H9 (cell line): Measurements from ENCODE around the gene C5orf46. TPM values are rescaled to one million over a fixed set of nuclear protein-coding genes. Genes with fewer than 3 reads are reported as not detected.

Experiments
- DNase-seq: peaks from one replicate; pipeline ENCODE4 v3.0.0-alpha.2; 2017
- H2AFZ ChIP-seq: one replicate; pipeline ENCODE4 v1.6.1; 2013; ENCODE audit warnings: mild to moderate bottlenecking, low read length, control low read depth, moderate library complexity
- H2AK5ac ChIP-seq: 2 replicates; pipeline ENCODE4 v1.6.1; 2013; ENCODE audit warnings: low read length, control low read depth, mixed read lengths; ENCODE audit not compliant: insufficient read length
- H2BK120ac ChIP-seq: one replicate; pipeline ENCODE4 v1.6.1; 2013; ENCODE audit warnings: low read depth, mild to moderate bottlenecking, low read length, control low read depth, inconsistent platforms; ENCODE audit not compliant: poor library complexity, severe bottlenecking
- H2BK12ac ChIP-seq: 2 replicates; pipeline ENCODE4 v1.6.1; 2013; ENCODE audit warnings: low read length, control low read depth, mixed read lengths, low read depth; ENCODE audit not compliant: insufficient read length
- H2BK15ac ChIP-seq: 2 replicates; pipeline ENCODE4 v1.6.1; 2013; ENCODE audit warnings: low read depth, low read length, control low read depth
- H2BK20ac ChIP-seq: one replicate; pipeline ENCODE4 v1.6.1; 2013; ENCODE audit warnings: low read depth, mild to moderate bottlenecking, low read length, control low read depth, inconsistent platforms; ENCODE audit not compliant: poor library complexity, severe bottlenecking
- H2BK5ac ChIP-seq: 2 replicates; pipeline ENCODE4 v1.6.1; 2013; ENCODE audit warnings: low read length, control low read depth, mixed read lengths; ENCODE audit not compliant: insufficient read length
- H3K14ac ChIP-seq: 2 replicates; pipeline ENCODE4 v1.6.1; 2013; ENCODE audit warnings: low read length, control low read depth; ENCODE audit not compliant: insufficient read depth
- H3K18ac ChIP-seq: 2 replicates; pipeline ENCODE4 v1.6.1; 2013; ENCODE audit warnings: low read depth, mild to moderate bottlenecking, mixed read lengths, low read length, control low read depth; ENCODE audit not compliant: insufficient read length
- H3K23ac ChIP-seq: 2 replicates; pipeline ENCODE4 v1.6.1; 2013; ENCODE audit warnings: low read length, control low read depth, mixed read lengths, low read depth; ENCODE audit not compliant: insufficient read length
- H3K23me2 ChIP-seq: 2 replicates; pipeline ENCODE4 v1.6.1; 2013; ENCODE audit warnings: low read depth, mild to moderate bottlenecking, mixed read lengths, low read length, control low read depth; ENCODE audit not compliant: insufficient read length, poor library complexity, severe bottlenecking
- H3K27ac ChIP-seq: 2 replicates; pipeline ENCODE4 v1.5.1; 2013; ENCODE audit warnings: low read length, control low read depth, mixed read lengths, low read depth; ENCODE audit not compliant: insufficient read length
- H3K27me3 ChIP-seq: 2 replicates; pipeline ENCODE4 v1.6.1; 2013; ENCODE audit warnings: low read length, control low read depth, inconsistent platforms; ENCODE audit not compliant: insufficient read depth
- H3K4ac ChIP-seq: 2 replicates; pipeline ENCODE4 v1.6.1; 2013; ENCODE audit warnings: low read depth, mild to moderate bottlenecking, control low read depth, inconsistent platforms, low read length, moderate library complexity
- H3K4me1 ChIP-seq: 2 replicates; pipeline ENCODE4 v1.6.1; 2013; ENCODE audit warnings: low read length, control low read depth, inconsistent platforms; ENCODE audit not compliant: insufficient read depth
- H3K4me2 ChIP-seq: 2 replicates; pipeline ENCODE4 v1.6.1; 2013; ENCODE audit warnings: low read length, control low read depth, mixed read lengths; ENCODE audit not compliant: insufficient read length, insufficient read depth
- H3K56ac ChIP-seq: 2 replicates; pipeline ENCODE4 v1.6.1; 2013; ENCODE audit warnings: low read depth, mild to moderate bottlenecking, mixed read lengths, low read length, control low read depth; ENCODE audit not compliant: insufficient read length
- H3K79me1 ChIP-seq: 2 replicates; pipeline ENCODE4 v1.6.1; 2013; ENCODE audit warnings: low read depth, mild to moderate bottlenecking, moderate library complexity, low read length, control low read depth, inconsistent platforms; ENCODE audit not compliant: insufficient read depth, poor library complexity, severe bottlenecking
- H3K79me2 ChIP-seq: 2 replicates; pipeline ENCODE4 v1.6.1; 2013; ENCODE audit warnings: low read length, control low read depth, inconsistent platforms; ENCODE audit not compliant: insufficient read depth
- H3K9ac ChIP-seq: 2 replicates; pipeline ENCODE4 v1.6.1; 2013; ENCODE audit warnings: low read length, control low read depth, mixed read lengths; ENCODE audit not compliant: insufficient read length; ENCODE audit errors: extremely low read depth
- H3K9me3 ChIP-seq: one replicate; pipeline ENCODE4 v1.6.1; 2013; ENCODE audit warnings: low read depth, low read length, inconsistent platforms; ENCODE audit not compliant: control insufficient read depth
- H3T11ph ChIP-seq: one replicate; pipeline ENCODE4 v1.6.1; 2013; ENCODE audit warnings: mild to moderate bottlenecking, low read length, control low read depth, inconsistent platforms
- H4K20me1 ChIP-seq: one replicate; pipeline ENCODE4 v1.6.1; 2013; ENCODE audit not compliant: control insufficient read depth, insufficient read length, insufficient read depth
- H4K5ac ChIP-seq: 2 replicates; pipeline ENCODE4 v1.6.1; 2013; ENCODE audit warnings: low read depth, mild to moderate bottlenecking, mixed read lengths, low read length, control low read depth; ENCODE audit not compliant: insufficient read length
- H4K8ac ChIP-seq: replicated peaks from 2 replicates; pipeline ENCODE4 v1.6.1; 2013; ENCODE audit warnings: low read length, control low read depth, mixed read lengths, low read depth; ENCODE audit not compliant: insufficient read length
- H4K91ac ChIP-seq: 2 replicates; pipeline ENCODE4 v1.6.1; 2013; ENCODE audit warnings: low read depth, mild to moderate bottlenecking, moderate library complexity, mixed read lengths, low read length, control low read depth; ENCODE audit not compliant: insufficient read length
- H3K27ac Mint-ChIP-seq, 3 experiments: 2 replicates in 2 of 3; 3 replicates in 1 of 3; pipeline ENCODE4 v1.8.0; 2020 to 2021; ENCODE audit warnings: mixed read lengths in 3 of 3, mild to moderate bottlenecking in 1 of 3, moderate library complexity in 1 of 3
- H3K27me3 Mint-ChIP-seq: 2 replicates; pipeline ENCODE4 v1.8.0; 2021; ENCODE audit warnings: low read depth, mild to moderate bottlenecking, moderate library complexity, mixed read lengths
- H3K36me3 Mint-ChIP-seq, 3 experiments: 2 replicates in 2 of 3; 3 replicates in 1 of 3; pipeline ENCODE4 v1.8.0; 2020 to 2021; ENCODE audit warnings: low read depth in 3 of 3, mixed read lengths in 3 of 3; ENCODE audit not compliant: insufficient read depth in 1 of 3
- H3K4me1 Mint-ChIP-seq, 2 experiments: 2 replicates each; pipeline ENCODE4 v1.8.0; 2020; ENCODE audit warnings: mixed read lengths in 2 of 2
- H3K4me3 Mint-ChIP-seq, 2 experiments: 2 replicates in 1 of 2; 3 replicates in 1 of 2; pipeline ENCODE4 v1.8.0; 2020 to 2021; ENCODE audit warnings: mild to moderate bottlenecking in 2 of 2, mixed read lengths in 2 of 2, moderate library complexity in 1 of 2
- H3K9me3 Mint-ChIP-seq, 2 experiments: 2 replicates in 1 of 2; 3 replicates in 1 of 2; pipeline ENCODE4 v1.8.0; 2020; ENCODE audit warnings: mild to moderate bottlenecking in 2 of 2, mixed read lengths in 2 of 2, moderate library complexity in 1 of 2
- WGBS: extraction: QIAGEN DNeasy Blood & Tissue Kit; methylation state at CpG from one replicate; pipeline ENCODE4 v1.1.7; 2013; ENCODE audit warnings: missing lambda C conversion rate, low lambda C conversion rate, mixed read lengths; ENCODE audit not compliant: insufficient read length; ENCODE audit errors: extremely low coverage; 5-methylcytosine and 5-hydroxymethylcytosine counted together
- total RNA-seq: library from RNA; stranded (reverse); gene quantifications from 2 replicates; pipeline ENCODE4 v1.2.1, GENCODE V29; 2021
- TF ChIP-seq, protein P1 (sequence below): fragments of 200-600 bp; sonication (generic); conservative IDR thresholded peaks from 3 replicates; pipeline ENCODE4 v1.8.0; 2021; ENCODE audit warnings: antibody characterized with exemption, mild to moderate bottlenecking

Gene C5orf46
- total RNA-seq, 1 experiment from 2014 or later = not detected

DNA sequence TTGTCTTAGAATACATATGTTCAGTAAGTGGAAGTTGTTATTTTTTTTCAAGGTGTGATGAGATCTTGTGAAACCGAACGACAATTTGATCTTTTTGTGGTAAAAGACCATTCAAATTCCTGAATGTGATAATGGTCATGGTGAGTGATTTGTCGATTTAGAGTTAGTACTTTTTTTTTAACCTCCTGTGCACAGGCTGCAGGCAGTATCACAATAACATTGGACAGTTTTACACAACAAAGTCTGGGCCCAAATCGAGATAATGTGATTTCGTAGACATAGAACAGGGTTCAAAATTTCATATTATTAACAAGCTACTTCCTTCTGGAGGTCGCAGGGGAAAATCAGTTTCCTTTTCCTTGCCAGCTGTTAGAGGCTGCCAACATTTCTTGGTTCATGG is 48.6 kb upstream of the C5orf46 start:
- peaks cover 12 to 16% of the 10 kb centered on the region in 2 experiments for H3K4me1 Mint-ChIP-seq
- H3K23me2 ChIP-seq = no peaks in the 10 kb centered on the region
- no peak overlapping the region for H4K8ac ChIP-seq
- no peak overlapping the region for H3K4ac ChIP-seq
- H2BK12ac ChIP-seq = no peak overlapping the region
- H3K4me3 Mint-ChIP-seq = no peak overlapping the region
- no peak overlapping the region for H2BK20ac ChIP-seq
- no peak overlapping the region for H3K27ac Mint-ChIP-seq
- H3K56ac ChIP-seq = no peak overlapping the region
- no peaks in the 10 kb centered on the region for H3K27me3 Mint-ChIP-seq
- WGBS = no CpG with 5 or more reads among the region's 6 CpGs
- no peak overlapping the region for H3K18ac ChIP-seq
- DNase-seq = no peak
- no peaks in the 10 kb centered on the region for H3K9me3 ChIP-seq
- H2BK120ac ChIP-seq = no peak overlapping the region
- no peaks in the 10 kb centered on the region for H4K20me1 ChIP-seq
- no peak overlapping the region for H4K5ac ChIP-seq
- no peak overlapping the region for H3K4me2 ChIP-seq
- H3K27me3 ChIP-seq = no peaks in the 10 kb centered on the region
- H3K23ac ChIP-seq = no peak overlapping the region
- no peak overlapping the region for H2AK5ac ChIP-seq
- H2BK15ac ChIP-seq = no peak overlapping the region
- H3T11ph ChIP-seq = no peak overlapping the region
- H3K4me1 ChIP-seq = no peaks in the 10 kb centered on the region
- H2BK5ac ChIP-seq = no peak overlapping the region
- H4K91ac ChIP-seq = no peak overlapping the region
- no peak overlapping the region for H3K9ac ChIP-seq
- peaks cover 0 to 26% (median 0%) of the 10 kb centered on the region in 3 experiments; a peak in 3 of 7 replicates for H3K36me3 Mint-ChIP-seq
- no peak overlapping the region for H3K14ac ChIP-seq
- TF ChIP-seq, protein P1, sequence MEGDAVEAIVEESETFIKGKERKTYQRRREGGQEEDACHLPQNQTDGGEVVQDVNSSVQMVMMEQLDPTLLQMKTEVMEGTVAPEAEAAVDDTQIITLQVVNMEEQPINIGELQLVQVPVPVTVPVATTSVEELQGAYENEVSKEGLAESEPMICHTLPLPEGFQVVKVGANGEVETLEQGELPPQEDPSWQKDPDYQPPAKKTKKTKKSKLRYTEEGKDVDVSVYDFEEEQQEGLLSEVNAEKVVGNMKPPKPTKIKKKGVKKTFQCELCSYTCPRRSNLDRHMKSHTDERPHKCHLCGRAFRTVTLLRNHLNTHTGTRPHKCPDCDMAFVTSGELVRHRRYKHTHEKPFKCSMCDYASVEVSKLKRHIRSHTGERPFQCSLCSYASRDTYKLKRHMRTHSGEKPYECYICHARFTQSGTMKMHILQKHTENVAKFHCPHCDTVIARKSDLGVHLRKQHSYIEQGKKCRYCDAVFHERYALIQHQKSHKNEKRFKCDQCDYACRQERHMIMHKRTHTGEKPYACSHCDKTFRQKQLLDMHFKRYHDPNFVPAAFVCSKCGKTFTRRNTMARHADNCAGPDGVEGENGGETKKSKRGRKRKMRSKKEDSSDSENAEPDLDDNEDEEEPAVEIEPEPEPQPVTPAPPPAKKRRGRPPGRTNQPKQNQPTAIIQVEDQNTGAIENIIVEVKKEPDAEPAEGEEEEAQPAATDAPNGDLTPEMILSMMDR = no peak
- H3K79me1 ChIP-seq = no peaks in the 10 kb centered on the region
- no peaks in the 10 kb centered on the region; a peak in 1 of 5 replicates for H3K9me3 Mint-ChIP-seq
- no peaks in the 10 kb centered on the region for H3K79me2 ChIP-seq
- no peak overlapping the region for H3K27ac ChIP-seq
- no peak overlapping the region for H2AFZ ChIP-seq
